ENCODE data around the gene ABL1.

The ABL1 gene

DNA sequence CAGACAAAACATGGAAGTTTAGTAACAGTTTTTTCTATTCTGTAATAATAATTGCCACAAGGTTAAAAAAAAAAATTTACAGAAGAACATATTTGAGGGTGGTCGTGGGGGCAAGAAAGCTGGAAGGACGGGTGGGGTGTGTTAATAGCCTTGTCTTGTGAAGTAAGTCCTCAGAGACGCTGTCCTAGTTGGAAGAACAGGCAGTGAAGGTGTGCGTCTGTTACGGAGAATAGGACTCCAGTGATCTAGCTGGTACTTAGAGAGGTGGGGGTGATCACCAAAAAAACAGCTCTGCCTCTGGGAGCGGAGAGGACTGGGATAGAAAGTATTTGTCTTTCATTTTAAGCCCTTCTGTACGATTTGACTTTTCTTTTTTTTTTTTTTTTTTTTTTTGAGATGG lies 17.7 kb downstream of the ABL1 start:
- TF ChIP-seq SIN3A (IDR thresholded peaks at IDR 0.05; ENCODE audit: borderline replicate concordance, insufficient read depth, low read length), result no peak
- TF ChIP-seq TAF1 (IDR thresholded peaks at IDR 0.05; ENCODE audit: borderline replicate concordance, insufficient read depth, low read length), result no peak
- TF ChIP-seq FOXP2 (optimal IDR thresholded peaks at IDR 0.05; ENCODE audit: borderline replicate concordance, extremely low read depth, extremely low read length, insufficient read depth), result no peak
- TF ChIP-seq, protein P1, sequence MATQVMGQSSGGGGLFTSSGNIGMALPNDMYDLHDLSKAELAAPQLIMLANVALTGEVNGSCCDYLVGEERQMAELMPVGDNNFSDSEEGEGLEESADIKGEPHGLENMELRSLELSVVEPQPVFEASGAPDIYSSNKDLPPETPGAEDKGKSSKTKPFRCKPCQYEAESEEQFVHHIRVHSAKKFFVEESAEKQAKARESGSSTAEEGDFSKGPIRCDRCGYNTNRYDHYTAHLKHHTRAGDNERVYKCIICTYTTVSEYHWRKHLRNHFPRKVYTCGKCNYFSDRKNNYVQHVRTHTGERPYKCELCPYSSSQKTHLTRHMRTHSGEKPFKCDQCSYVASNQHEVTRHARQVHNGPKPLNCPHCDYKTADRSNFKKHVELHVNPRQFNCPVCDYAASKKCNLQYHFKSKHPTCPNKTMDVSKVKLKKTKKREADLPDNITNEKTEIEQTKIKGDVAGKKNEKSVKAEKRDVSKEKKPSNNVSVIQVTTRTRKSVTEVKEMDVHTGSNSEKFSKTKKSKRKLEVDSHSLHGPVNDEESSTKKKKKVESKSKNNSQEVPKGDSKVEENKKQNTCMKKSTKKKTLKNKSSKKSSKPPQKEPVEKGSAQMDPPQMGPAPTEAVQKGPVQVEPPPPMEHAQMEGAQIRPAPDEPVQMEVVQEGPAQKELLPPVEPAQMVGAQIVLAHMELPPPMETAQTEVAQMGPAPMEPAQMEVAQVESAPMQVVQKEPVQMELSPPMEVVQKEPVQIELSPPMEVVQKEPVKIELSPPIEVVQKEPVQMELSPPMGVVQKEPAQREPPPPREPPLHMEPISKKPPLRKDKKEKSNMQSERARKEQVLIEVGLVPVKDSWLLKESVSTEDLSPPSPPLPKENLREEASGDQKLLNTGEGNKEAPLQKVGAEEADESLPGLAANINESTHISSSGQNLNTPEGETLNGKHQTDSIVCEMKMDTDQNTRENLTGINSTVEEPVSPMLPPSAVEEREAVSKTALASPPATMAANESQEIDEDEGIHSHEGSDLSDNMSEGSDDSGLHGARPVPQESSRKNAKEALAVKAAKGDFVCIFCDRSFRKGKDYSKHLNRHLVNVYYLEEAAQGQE (IDR thresholded peaks at IDR 0.05; ENCODE audit: insufficient read depth in 1 of 2, low read depth in 2 of 2, low read length in 2 of 2), result no peak

DNA sequence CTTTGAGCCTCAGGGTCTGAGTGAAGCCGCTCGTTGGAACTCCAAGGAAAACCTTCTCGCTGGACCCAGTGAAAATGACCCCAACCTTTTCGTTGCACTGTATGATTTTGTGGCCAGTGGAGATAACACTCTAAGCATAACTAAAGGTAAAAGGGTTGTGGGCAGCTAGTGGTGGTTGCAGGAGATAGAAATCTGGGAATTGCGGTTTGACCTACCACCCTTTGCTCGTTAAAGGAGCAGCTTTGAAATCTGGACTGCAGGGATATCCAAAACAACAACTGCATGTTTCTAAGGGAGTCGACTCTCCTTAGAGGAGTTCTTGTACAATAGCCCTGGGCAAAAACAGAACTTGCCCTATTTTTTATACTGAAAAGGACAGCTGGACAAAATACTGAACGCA lies 19.0 kb downstream of the ABL1 start:
- TF ChIP-seq, protein P1 (IDR thresholded peaks at IDR 0.05; ENCODE audit: insufficient read depth in 1 of 2, low read depth in 2 of 2, low read length in 2 of 2), result no peak
- TF ChIP-seq POLR2AphosphoS5 (IDR thresholded peaks at IDR 0.05; ENCODE audit: low read depth, low read length) (no peak), FOXP2 (optimal IDR thresholded peaks at IDR 0.05; ENCODE audit: borderline replicate concordance, extremely low read depth, extremely low read length, insufficient read depth) (no peak), TAF1 (IDR thresholded peaks at IDR 0.05; ENCODE audit: borderline replicate concordance, insufficient read depth, low read length) (no peak), SIN3A (IDR thresholded peaks at IDR 0.05; ENCODE audit: borderline replicate concordance, insufficient read depth, low read length) (no peak)

DNA sequence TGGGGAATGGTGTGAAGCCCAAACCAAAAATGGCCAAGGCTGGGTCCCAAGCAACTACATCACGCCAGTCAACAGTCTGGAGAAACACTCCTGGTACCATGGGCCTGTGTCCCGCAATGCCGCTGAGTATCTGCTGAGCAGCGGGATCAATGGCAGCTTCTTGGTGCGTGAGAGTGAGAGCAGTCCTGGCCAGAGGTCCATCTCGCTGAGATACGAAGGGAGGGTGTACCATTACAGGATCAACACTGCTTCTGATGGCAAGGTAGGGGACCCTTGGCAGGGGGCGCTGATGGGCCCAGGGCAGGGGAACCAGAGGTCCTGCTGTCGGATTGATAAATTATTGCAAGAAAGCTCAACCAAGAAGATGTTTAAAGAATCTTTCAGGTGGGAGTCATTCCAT lies 19.8 kb downstream of the ABL1 start:
- no peak for TF ChIP-seq POLR2AphosphoS5 (IDR thresholded peaks at IDR 0.05; ENCODE audit: low read depth, low read length)

DNA sequence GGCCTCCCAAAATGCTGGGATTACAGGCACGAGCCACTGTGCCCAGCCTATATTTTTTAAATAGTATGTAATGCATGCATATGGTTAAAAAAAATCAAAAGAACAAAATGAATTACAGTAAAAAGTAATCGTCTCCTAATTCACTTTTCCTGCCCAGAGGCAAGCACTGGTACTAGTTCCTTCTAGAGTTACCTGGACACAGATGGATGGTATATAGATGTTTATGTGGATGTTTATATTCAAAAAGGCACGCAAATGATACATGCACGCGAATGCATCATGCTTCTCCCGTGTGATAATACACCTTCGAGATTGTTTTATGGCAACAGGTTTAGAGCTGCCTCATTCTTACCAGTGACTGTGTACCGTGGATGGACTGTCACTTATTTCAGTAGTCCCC lies 21.4 kb downstream of the ABL1 start:
- TF ChIP-seq, protein P1 (IDR thresholded peaks at IDR 0.05; ENCODE audit: insufficient read depth in 1 of 2, low read depth in 2 of 2, low read length in 2 of 2), result no peak
- no peak for TF ChIP-seq POLR2AphosphoS5 (IDR thresholded peaks at IDR 0.05; ENCODE audit: low read depth, low read length)
- TF ChIP-seq FOXP2 (optimal IDR thresholded peaks at IDR 0.05; ENCODE audit: borderline replicate concordance, extremely low read depth, extremely low read length, insufficient read depth), result no peak
- no peak for TF ChIP-seq SIN3A (IDR thresholded peaks at IDR 0.05; ENCODE audit: borderline replicate concordance, insufficient read depth, low read length)
- no peak for TF ChIP-seq TAF1 (IDR thresholded peaks at IDR 0.05; ENCODE audit: borderline replicate concordance, insufficient read depth, low read length)

- TF ChIP-seq SIN3A (IDR thresholded peaks at IDR 0.05; ENCODE audit: borderline replicate concordance, insufficient read depth, low read length) (no peak), FOXP2 (optimal IDR thresholded peaks at IDR 0.05; ENCODE audit: borderline replicate concordance, extremely low read depth, extremely low read length, insufficient read depth) (no peak), TAF1 (IDR thresholded peaks at IDR 0.05; ENCODE audit: borderline replicate concordance, insufficient read depth, low read length) (no peak), POLR2AphosphoS5 (IDR thresholded peaks at IDR 0.05; ENCODE audit: low read depth, low read length) (no peak)
- TF ChIP-seq, protein P1 (IDR thresholded peaks at IDR 0.05; ENCODE audit: insufficient read depth in 1 of 2, low read depth in 2 of 2, low read length in 2 of 2), result no peak
These were observed 23.0 kb downstream of the ABL1 start for GRCh38 chr9:130857864-130858738.

Data from PFSK-1 (cell line).